GM12878 (cell line): ENCODE results near the gene HECTD3. TPM values are rescaled to one million over a fixed set of nuclear protein-coding genes. Genes with fewer than 3 reads are reported as not detected.

ENCODE experiments used
- DPF2 ChIP-seq: fragments of 450-650 bp; IDR thresholded peaks from 2 replicates; pipeline ENCODE4 v1.6.1; 2017; ENCODE audit warnings: mild to moderate bottlenecking
- EED ChIP-seq: sonication (generic); IDR thresholded peaks from 2 replicates; pipeline ENCODE4 v1.6.1; 2016; ENCODE audit warnings: antibody characterized with exemption, low read depth
- EGR1 ChIP-seq, 2 experiments: IDR thresholded peaks; 1 replicate in 1 of 2; 2 replicates in 1 of 2; pipeline ENCODE4 v1.6.1; 2011 to 2012; ENCODE audit warnings: low read depth in 2 of 2, low read length in 2 of 2, borderline replicate concordance in 1 of 2, mild to moderate bottlenecking in 1 of 2, moderate library complexity in 1 of 2
- GATAD2B ChIP-seq: fragments of 450-650 bp; conservative IDR thresholded peaks from 2 replicates; pipeline ENCODE4 v1.6.1; 2017; ENCODE audit warnings: low read depth, mild to moderate bottlenecking, moderate library complexity
- IKZF2 ChIP-seq, 2 experiments: fragments of 450-650 bp; IDR thresholded peaks; 2 replicates each; pipeline ENCODE4 v1.6.1; 2017; ENCODE audit warnings: mild to moderate bottlenecking in 2 of 2, moderate library complexity in 2 of 2
- MTA2 ChIP-seq: fragments of 450-650 bp; IDR thresholded peaks from 2 replicates; pipeline ENCODE4 v1.6.1; 2016; ENCODE audit warnings: low read depth, mild to moderate bottlenecking, moderate library complexity
- PML ChIP-seq: IDR thresholded peaks from 2 replicates; pipeline ENCODE4 v1.6.1; 2012; ENCODE audit warnings: low read length, inconsistent platforms
- RAD21 ChIP-seq: IDR thresholded peaks from 2 replicates; pipeline ENCODE4 v1.6.1; 2011; ENCODE audit warnings: mild to moderate bottlenecking, low read depth, low read length, moderate library complexity; ENCODE audit not compliant: insufficient read depth
- SP1 ChIP-seq: IDR thresholded peaks from one replicate; pipeline ENCODE4 v1.6.1; 2011; ENCODE audit warnings: low read depth, low read length
- TBL1XR1 ChIP-seq: IDR thresholded peaks from 2 replicates; pipeline ENCODE4 v1.6.1; 2012; ENCODE audit warnings: low read depth, low read length, improper control_type of control experiment
- polyA plus RNA-seq, 11 experiments: library from polyadenylated mRNA; depleted of rRNA in 4 of 11; unstranded in 6 of 11; stranded (reverse) in 5 of 11; fragments of >200 nt; fragmentation: Nextera tagmentation in 4 of 11; fragmentation: Illumina TruSeq in 1 of 11; extraction: Ambion mirVana in 4 of 11; extraction: Trizol in 1 of 11; gene quantifications; 1 replicate in 1 of 11; 2 replicates in 10 of 11; pipeline versions ENCODE4 v1.2.1 to v1.2.3, GENCODE V29; 2011 to 2016; ENCODE audit warnings: inconsistent platforms in 2 of 11, missing spikeins in 2 of 11, low read depth in 1 of 11
- total RNA-seq, 4 experiments: library from RNA; depleted of rRNA in 3 of 4; stranded (reverse); fragments of >200 nt in 3 of 4; fragmentation: Illumina TruSeq in 1 of 4; extraction: Trizol in 1 of 4; gene quantifications; 2 replicates each; pipeline versions ENCODE4 v1.2.1 to v1.2.3, GENCODE V29; 2013 to 2021
- TF ChIP-seq, protein P1 (sequence below): fragments of 450-650 bp; conservative IDR thresholded peaks from 2 replicates; pipeline ENCODE4 v1.6.1; 2017; ENCODE audit warnings: mild to moderate bottlenecking, moderate library complexity
- TF ChIP-seq, protein P2 (sequence below): fragments of 450-650 bp; IDR thresholded peaks from 2 replicates; pipeline ENCODE4 v1.6.1; 2016; ENCODE audit warnings: mild to moderate bottlenecking
- TF ChIP-seq, protein P3 (sequence below): fragments of 450-650 bp; IDR thresholded peaks from 2 replicates; pipeline ENCODE4 v1.6.1; 2016; ENCODE audit warnings: mild to moderate bottlenecking, moderate library complexity, borderline replicate concordance
- TF ChIP-seq, protein P4 (sequence below): fragments of 150-350 bp; IDR thresholded peaks from 2 replicates; pipeline ENCODE4 v1.6.1; 2016; ENCODE audit warnings: low read depth, low read length

The HECTD3 gene
- total and polyA plus RNA-seq, 10 of the 15 experiments (the other 5 are each of a cell fraction or from before 2014, with no cell fraction given): 3.4 to 30.4 (median 22.6) TPM

DNA sequence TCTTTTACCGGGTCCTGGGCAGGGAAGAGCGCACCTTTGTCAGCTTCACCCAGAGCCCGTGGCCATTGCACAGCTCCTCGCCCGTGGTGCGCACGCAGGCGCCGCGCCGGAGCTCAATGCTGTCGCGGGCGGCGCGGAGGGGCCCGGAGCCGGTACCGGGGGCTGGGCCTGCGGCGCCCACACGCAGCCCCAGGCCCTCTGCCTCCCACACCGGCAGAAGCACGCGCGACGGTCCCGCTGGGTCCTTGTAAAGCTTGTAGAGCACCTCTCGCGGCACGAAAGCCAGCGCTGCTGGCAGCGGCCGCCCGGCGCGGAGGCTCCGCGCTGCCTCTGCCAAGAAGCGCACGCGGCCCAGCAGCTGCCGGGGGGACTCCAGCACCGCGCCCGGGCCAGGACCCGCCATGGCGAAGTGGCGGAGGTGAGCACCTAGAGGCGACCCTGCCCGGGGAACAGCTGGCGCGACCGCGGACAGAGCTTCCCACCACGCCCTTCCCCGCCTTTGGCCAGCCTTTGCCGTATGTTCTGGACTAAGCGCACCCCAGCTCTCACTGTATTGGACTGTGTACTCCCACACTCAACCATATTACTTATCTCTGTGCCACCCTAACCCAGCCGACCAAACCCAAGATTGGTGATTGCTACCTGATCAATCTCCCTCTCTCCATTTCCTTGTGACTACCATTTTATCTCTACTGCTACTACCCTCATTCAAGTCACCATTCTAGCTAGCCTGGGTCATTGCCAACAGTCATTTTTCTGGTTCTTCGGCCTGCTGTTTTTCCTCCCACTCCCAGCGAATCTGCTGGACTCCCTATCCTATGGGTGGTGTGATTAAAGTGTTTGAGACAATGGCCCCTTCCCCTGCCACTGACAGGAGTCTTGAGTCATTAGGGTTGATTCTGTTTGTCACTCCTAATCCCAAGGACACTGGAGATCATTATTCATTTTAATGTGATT lies at the start of gene HECTD3 (continued):
- TF ChIP-seq, protein P1, sequence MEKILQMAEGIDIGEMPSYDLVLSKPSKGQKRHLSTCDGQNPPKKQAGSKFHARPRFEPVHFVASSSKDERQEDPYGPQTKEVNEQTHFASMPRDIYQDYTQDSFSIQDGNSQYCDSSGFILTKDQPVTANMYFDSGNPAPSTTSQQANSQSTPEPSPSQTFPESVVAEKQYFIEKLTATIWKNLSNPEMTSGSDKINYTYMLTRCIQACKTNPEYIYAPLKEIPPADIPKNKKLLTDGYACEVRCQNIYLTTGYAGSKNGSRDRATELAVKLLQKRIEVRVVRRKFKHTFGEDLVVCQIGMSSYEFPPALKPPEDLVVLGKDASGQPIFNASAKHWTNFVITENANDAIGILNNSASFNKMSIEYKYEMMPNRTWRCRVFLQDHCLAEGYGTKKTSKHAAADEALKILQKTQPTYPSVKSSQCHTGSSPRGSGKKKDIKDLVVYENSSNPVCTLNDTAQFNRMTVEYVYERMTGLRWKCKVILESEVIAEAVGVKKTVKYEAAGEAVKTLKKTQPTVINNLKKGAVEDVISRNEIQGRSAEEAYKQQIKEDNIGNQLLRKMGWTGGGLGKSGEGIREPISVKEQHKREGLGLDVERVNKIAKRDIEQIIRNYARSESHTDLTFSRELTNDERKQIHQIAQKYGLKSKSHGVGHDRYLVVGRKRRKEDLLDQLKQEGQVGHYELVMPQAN: peak; percentile 99
- TF ChIP-seq SP1: peak; percentile 71
- TF ChIP-seq IKZF2 (IDR thresholded peaks at IDR 0.05): 0 out of 4 replicates have a peak, but pooled peaks of 1 of the 2 experiments have one; percentile 6
- TF ChIP-seq EED: no peak
- peak; percentile 65 for TF ChIP-seq GATAD2B
- peak; percentile 10; the same call in 1 of the 2 replicates for TF ChIP-seq TBL1XR1
- TF ChIP-seq PML: no peak
- TF ChIP-seq MTA2: no peak
- TF ChIP-seq RAD21: 0 out of 2 replicates have a peak, but pooled peaks have one; percentile 5
- TF ChIP-seq, protein P2, sequence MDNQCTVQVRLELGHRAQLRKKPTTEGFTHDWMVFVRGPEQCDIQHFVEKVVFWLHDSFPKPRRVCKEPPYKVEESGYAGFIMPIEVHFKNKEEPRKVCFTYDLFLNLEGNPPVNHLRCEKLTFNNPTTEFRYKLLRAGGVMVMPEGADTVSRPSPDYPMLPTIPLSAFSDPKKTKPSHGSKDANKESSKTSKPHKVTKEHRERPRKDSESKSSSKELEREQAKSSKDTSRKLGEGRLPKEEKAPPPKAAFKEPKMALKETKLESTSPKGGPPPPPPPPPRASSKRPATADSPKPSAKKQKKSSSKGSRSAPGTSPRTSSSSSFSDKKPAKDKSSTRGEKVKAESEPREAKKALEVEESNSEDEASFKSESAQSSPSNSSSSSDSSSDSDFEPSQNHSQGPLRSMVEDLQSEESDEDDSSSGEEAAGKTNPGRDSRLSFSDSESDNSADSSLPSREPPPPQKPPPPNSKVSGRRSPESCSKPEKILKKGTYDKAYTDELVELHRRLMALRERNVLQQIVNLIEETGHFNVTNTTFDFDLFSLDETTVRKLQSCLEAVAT: 0 out of 2 replicates have a peak, but pooled peaks have one; percentile 16
- TF ChIP-seq, protein P3, sequence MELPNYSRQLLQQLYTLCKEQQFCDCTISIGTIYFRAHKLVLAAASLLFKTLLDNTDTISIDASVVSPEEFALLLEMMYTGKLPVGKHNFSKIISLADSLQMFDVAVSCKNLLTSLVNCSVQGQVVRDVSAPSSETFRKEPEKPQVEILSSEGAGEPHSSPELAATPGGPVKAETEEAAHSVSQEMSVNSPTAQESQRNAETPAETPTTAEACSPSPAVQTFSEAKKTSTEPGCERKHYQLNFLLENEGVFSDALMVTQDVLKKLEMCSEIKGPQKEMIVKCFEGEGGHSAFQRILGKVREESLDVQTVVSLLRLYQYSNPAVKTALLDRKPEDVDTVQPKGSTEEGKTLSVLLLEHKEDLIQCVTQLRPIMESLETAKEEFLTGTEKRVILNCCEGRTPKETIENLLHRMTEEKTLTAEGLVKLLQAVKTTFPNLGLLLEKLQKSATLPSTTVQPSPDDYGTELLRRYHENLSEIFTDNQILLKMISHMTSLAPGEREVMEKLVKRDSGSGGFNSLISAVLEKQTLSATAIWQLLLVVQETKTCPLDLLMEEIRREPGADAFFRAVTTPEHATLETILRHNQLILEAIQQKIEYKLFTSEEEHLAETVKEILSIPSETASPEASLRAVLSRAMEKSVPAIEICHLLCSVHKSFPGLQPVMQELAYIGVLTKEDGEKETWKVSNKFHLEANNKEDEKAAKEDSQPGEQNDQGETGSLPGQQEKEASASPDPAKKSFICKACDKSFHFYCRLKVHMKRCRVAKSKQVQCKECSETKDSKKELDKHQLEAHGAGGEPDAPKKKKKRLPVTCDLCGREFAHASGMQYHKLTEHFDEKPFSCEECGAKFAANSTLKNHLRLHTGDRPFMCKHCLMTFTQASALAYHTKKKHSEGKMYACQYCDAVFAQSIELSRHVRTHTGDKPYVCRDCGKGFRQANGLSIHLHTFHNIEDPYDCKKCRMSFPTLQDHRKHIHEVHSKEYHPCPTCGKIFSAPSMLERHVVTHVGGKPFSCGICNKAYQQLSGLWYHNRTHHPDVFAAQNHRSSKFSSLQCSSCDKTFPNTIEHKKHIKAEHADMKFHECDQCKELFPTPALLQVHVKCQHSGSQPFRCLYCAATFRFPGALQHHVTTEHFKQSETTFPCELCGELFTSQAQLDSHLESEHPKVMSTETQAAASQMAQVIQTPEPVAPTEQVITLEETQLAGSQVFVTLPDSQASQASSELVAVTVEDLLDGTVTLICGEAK: peak; percentile 52; the same call in 1 of the 2 replicates
- TF ChIP-seq DPF2: peak; percentile 45; the same call in 1 of the 2 replicates
- peak in 1 of 2 experiments; percentile 66; a peak in 2 of 3 replicates for TF ChIP-seq EGR1 (IDR thresholded peaks at IDR 0.05; ENCODE audit: borderline replicate concordance in 1 of 2, low read depth in 2 of 2, low read length in 2 of 2)
- TF ChIP-seq, protein P4, sequence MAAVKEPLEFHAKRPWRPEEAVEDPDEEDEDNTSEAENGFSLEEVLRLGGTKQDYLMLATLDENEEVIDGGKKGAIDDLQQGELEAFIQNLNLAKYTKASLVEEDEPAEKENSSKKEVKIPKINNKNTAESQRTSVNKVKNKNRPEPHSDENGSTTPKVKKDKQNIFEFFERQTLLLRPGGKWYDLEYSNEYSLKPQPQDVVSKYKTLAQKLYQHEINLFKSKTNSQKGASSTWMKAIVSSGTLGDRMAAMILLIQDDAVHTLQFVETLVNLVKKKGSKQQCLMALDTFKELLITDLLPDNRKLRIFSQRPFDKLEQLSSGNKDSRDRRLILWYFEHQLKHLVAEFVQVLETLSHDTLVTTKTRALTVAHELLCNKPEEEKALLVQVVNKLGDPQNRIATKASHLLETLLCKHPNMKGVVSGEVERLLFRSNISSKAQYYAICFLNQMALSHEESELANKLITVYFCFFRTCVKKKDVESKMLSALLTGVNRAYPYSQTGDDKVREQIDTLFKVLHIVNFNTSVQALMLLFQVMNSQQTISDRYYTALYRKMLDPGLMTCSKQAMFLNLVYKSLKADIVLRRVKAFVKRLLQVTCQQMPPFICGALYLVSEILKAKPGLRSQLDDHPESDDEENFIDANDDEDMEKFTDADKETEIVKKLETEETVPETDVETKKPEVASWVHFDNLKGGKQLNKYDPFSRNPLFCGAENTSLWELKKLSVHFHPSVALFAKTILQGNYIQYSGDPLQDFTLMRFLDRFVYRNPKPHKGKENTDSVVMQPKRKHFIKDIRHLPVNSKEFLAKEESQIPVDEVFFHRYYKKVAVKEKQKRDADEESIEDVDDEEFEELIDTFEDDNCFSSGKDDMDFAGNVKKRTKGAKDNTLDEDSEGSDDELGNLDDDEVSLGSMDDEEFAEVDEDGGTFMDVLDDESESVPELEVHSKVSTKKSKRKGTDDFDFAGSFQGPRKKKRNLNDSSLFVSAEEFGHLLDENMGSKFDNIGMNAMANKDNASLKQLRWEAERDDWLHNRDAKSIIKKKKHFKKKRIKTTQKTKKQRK: no peak
